Liver (tissue), 9 donors: ENCODE measurements around the gene MRPL54. TPM values are rescaled to one million over a fixed set of nuclear protein-coding genes. Genes with fewer than 3 reads are reported as not detected.

Experiments
- DNase-seq: peaks from one replicate; pipeline ENCODE4 v3.0.0-alpha.2; 2017; ENCODE audit warnings: low spot score
- H3K27ac ChIP-seq, 2 donors: one replicate each; pipeline ENCODE4 v1.7.0; 2013; ENCODE audit warnings: inconsistent platforms in 2 of 2, low read length in 2 of 2, control low read depth in 1 of 2, low read depth in 1 of 2, mild to moderate bottlenecking in 1 of 2
- H3K27me3 ChIP-seq, 4 donors: one replicate each; pipeline versions ENCODE4 v1.6.1 to v1.7.0; 2013; ENCODE audit warnings: low read length in 3 of 4, inconsistent platforms in 1 of 4, mild to moderate bottlenecking in 1 of 4, moderate library complexity in 1 of 4; ENCODE audit not compliant: control insufficient read depth in 4 of 4, insufficient read depth in 4 of 4
- H3K36me3 ChIP-seq, 4 donors: one replicate each; pipeline versions ENCODE4 v1.6.1 to v1.7.0; 2013; ENCODE audit warnings: low read length in 3 of 4, mild to moderate bottlenecking in 3 of 4, low read depth in 1 of 4, moderate library complexity in 1 of 4; ENCODE audit not compliant: control insufficient read depth in 4 of 4, insufficient read depth in 3 of 4
- H3K4me1 ChIP-seq, 4 donors: one replicate each; pipeline versions ENCODE4 v1.6.1 to v1.7.0; 2013; ENCODE audit warnings: low read length in 3 of 4, mild to moderate bottlenecking in 3 of 4, moderate library complexity in 1 of 4; ENCODE audit not compliant: control insufficient read depth in 4 of 4, insufficient read depth in 4 of 4
- H3K4me3 ChIP-seq, 3 donors: one replicate each; pipeline versions ENCODE4 v1.6.1 to v1.7.0; 2013; ENCODE audit warnings: low read length in 3 of 3, control low read depth in 1 of 3, low read depth in 1 of 3, mild to moderate bottlenecking in 1 of 3
- H3K9ac ChIP-seq, 2 donors: one replicate each; pipeline ENCODE4 v1.7.0; 2013; ENCODE audit warnings: low read length in 2 of 2, mild to moderate bottlenecking in 2 of 2, moderate library complexity in 2 of 2, control low read depth in 1 of 2, low read depth in 1 of 2
- H3K9me3 ChIP-seq, 4 donors: one replicate each; pipeline versions ENCODE4 v1.6.1 to v1.7.0; 2013; ENCODE audit warnings: low read length in 3 of 4; ENCODE audit not compliant: control insufficient read depth in 4 of 4
- ATF3 ChIP-seq: IDR thresholded peaks from 2 replicates; pipeline ENCODE4 v1.6.1; 2016; ENCODE audit warnings: antibody characterized with exemption
- EGR1 ChIP-seq, 2 donors: IDR thresholded peaks; 2 replicates each; pipeline ENCODE4 v1.6.1; 2016 to 2018; ENCODE audit warnings: antibody characterized with exemption in 2 of 2, low read depth in 2 of 2
- FOXA1 ChIP-seq: IDR thresholded peaks from 2 replicates; pipeline ENCODE4 v1.6.1; 2016; ENCODE audit warnings: antibody characterized with exemption
- FOXA2 ChIP-seq: IDR thresholded peaks from 2 replicates; pipeline ENCODE4 v1.6.1; 2016; ENCODE audit warnings: antibody characterized with exemption
- HNF4A ChIP-seq, 2 donors: conservative IDR thresholded peaks; 2 replicates each; pipeline ENCODE4 v1.6.1; 2016; ENCODE audit warnings: antibody characterized with exemption in 2 of 2, mild to moderate bottlenecking in 2 of 2
- HNF4G ChIP-seq: IDR thresholded peaks from 2 replicates; pipeline ENCODE4 v1.6.1; 2016; ENCODE audit warnings: antibody characterized with exemption
- JUND ChIP-seq, 2 donors: IDR thresholded peaks; 2 replicates each; pipeline ENCODE4 v1.6.1; 2016; ENCODE audit warnings: antibody characterized with exemption in 2 of 2
- NR2F2 ChIP-seq: IDR thresholded peaks from 2 replicates; pipeline ENCODE4 v1.6.1; 2016; ENCODE audit warnings: antibody characterized with exemption
- RAD21 ChIP-seq, 2 donors: IDR thresholded peaks; 2 replicates each; pipeline ENCODE4 v1.6.1; 2016; ENCODE audit warnings: antibody characterized with exemption in 2 of 2, mild to moderate bottlenecking in 2 of 2
- REST ChIP-seq: IDR thresholded peaks from 2 replicates; pipeline ENCODE4 v1.6.1; 2016; ENCODE audit warnings: antibody characterized with exemption, mild to moderate bottlenecking
- SP1 ChIP-seq: IDR thresholded peaks from 2 replicates; pipeline ENCODE4 v1.6.1; 2018; ENCODE audit warnings: antibody characterized with exemption, mild to moderate bottlenecking
- TAF1 ChIP-seq: conservative IDR thresholded peaks from 2 replicates; pipeline ENCODE4 v1.6.1; 2016; ENCODE audit warnings: antibody characterized with exemption, mild to moderate bottlenecking
- YY1 ChIP-seq: IDR thresholded peaks from 2 replicates; pipeline ENCODE4 v1.6.1; 2016; ENCODE audit warnings: antibody characterized with exemption, mild to moderate bottlenecking
- WGBS: extraction: QIAGEN DNeasy Blood & Tissue Kit; methylation state at CpG from one replicate; pipeline ENCODE4 v1.1.7; 2013; 5-methylcytosine and 5-hydroxymethylcytosine counted together
- polyA plus RNA-seq, 2 donors: library from polyadenylated mRNA; stranded (reverse) in 1 of 2; unstranded in 1 of 2; fragments of 200-250 nt in 1 of 2; fragments of >200 nt in 1 of 2; fragmentation: Nextera tagmentation in 1 of 2; extraction: Ambion mirVana in 1 of 2; gene quantifications; one replicate each; pipeline versions ENCODE4 v1.2.1 to v1.2.3, GENCODE V29; 2013 to 2015
- total RNA-seq, 2 donors: library from RNA; depleted of rRNA; stranded (reverse); fragments of >200 nt; gene quantifications; one replicate each; pipeline ENCODE4 v1.2.3, GENCODE V29; 2014
- TF ChIP-seq, protein P1 (sequence below): fragments of 150-350 bp; IDR thresholded peaks from 2 replicates; pipeline ENCODE4 v1.5.1; 2017; ENCODE audit warnings: improper control_type of control experiment, low read depth, low read length; ENCODE audit not compliant: missing input control
- TF ChIP-seq, protein P2 (sequence below): IDR thresholded peaks from 2 replicates; pipeline ENCODE4 v1.6.1; 2016; ENCODE audit warnings: antibody characterized with exemption
- TF ChIP-seq, protein P3 (sequence below): IDR thresholded peaks from 2 replicates; pipeline ENCODE4 v1.6.1; 2016; ENCODE audit warnings: antibody characterized with exemption
- donor health status: healthy.
- donor health status: healthy.
- donor health status: healthy.
- donor health status: healthy.
- donor health status: healthy.

Gene MRPL54
- total and polyA plus RNA-seq, 4 donors: 25.1 to 109 (median 42.9) TPM

DNA sequence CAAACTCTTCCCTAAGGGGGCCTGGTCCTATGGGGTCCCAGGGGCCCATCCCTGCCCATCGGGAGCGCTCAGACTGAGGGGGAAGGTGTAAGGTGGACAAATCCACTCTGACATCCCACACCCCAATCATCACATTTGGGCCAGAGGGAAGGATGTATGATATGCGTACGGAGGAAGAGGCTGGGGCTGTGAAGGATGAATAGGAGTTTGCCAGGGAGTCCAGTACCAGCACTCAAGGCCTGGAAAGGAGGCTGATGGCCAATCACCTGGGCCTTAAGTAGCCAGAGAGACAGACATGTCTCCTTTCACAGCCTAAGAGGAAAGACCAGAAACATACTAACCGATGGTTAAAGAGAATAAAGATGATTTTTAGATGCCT, 39.4 kb upstream of the MRPL54 start (continued):
- TF ChIP-seq, protein P1, sequence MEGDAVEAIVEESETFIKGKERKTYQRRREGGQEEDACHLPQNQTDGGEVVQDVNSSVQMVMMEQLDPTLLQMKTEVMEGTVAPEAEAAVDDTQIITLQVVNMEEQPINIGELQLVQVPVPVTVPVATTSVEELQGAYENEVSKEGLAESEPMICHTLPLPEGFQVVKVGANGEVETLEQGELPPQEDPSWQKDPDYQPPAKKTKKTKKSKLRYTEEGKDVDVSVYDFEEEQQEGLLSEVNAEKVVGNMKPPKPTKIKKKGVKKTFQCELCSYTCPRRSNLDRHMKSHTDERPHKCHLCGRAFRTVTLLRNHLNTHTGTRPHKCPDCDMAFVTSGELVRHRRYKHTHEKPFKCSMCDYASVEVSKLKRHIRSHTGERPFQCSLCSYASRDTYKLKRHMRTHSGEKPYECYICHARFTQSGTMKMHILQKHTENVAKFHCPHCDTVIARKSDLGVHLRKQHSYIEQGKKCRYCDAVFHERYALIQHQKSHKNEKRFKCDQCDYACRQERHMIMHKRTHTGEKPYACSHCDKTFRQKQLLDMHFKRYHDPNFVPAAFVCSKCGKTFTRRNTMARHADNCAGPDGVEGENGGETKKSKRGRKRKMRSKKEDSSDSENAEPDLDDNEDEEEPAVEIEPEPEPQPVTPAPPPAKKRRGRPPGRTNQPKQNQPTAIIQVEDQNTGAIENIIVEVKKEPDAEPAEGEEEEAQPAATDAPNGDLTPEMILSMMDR: no peak
- TF ChIP-seq, protein P2, sequence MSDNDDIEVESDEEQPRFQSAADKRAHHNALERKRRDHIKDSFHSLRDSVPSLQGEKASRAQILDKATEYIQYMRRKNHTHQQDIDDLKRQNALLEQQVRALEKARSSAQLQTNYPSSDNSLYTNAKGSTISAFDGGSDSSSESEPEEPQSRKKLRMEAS: no peak
- TF ChIP-seq RAD21 (IDR thresholded peaks at IDR 0.05) (no peak), FOXA1 (no peak)

DNA sequence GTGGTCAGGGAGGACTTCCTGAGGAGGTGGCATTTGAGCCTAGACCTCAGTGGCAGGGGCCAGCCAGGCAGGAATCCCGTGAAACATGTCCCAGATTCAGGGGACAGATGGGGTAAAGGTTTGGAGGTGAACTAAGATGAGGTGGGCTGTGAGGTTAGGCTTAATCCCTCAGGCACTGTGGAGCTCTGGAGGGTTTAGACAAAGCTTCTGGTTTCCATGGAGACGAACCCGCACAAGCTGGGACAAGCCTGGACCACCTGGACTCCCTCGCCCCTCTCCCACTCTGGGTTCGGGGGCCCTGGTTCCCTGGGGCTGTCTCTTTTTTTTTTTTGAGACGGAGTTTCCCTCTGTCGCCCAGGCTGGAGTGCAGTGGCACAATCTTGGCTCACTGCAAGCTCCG, 38.6 kb upstream of the MRPL54 start:
- Histone ChIP-seq H3K9me3 (no peaks in the 10 kb centered on the region), H3K27ac (no peak overlapping the region), H3K9ac (no peak overlapping the region), H3K4me1 (peaks cover 3 to 15% (median 12%) of the 10 kb centered on the region in 4 donors), H3K27me3 (no peaks in the 10 kb centered on the region), H3K4me3 (no peak overlapping the region), H3K36me3 (no peaks in the 10 kb centered on the region)
- WGBS: 76% methylated on average over 8 of the region's 8 CpGs
- TF ChIP-seq ATF3 (no peak), FOXA1 (no peak), FOXA2 (no peak), RAD21 (IDR thresholded peaks at IDR 0.05) (no peak), TAF1 (no peak), HNF4G (no peak), EGR1 (IDR thresholded peaks at IDR 0.05; ENCODE audit: low read depth in 2 of 2) (no peak)
- TF ChIP-seq, protein P1: no peak
- no peak for DNase-seq

DNA sequence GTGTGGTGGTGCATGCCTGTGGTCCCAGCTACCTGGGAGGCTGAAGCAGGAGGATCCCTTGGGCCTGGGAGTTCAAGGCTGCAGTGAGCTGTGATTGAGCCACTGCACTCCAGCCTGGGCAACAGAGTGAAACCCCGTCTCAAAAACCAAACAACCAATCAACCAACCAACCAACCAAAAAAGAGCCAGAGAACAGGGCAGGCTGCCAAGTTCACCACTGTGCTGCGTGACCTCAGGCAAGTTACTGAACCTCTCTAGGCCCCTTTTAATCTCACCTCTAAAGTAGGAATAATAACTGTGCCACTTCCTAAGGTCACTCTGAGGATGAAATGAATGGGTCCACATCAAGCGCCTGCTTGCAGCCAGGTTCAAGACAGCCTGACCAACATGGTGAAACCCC, 37.4 kb upstream of the MRPL54 start:
- no peak overlapping the region for H3K4me3 ChIP-seq
- peaks cover 3 to 12% (median 11%) of the 10 kb centered on the region in 4 donors for H3K4me1 ChIP-seq
- H3K9ac ChIP-seq: no peak overlapping the region
- H3K36me3 ChIP-seq: no peaks in the 10 kb centered on the region
- WGBS: 79% methylated on average over 3 of the region's 3 CpGs
- H3K27me3 ChIP-seq: no peaks in the 10 kb centered on the region
- DNase-seq: no peak
- no peak overlapping the region for H3K27ac ChIP-seq
- H3K9me3 ChIP-seq: no peaks in the 10 kb centered on the region
- TF ChIP-seq, protein P1: no peak
- TF ChIP-seq REST (no peak), EGR1 (IDR thresholded peaks at IDR 0.05; ENCODE audit: low read depth in 2 of 2) (no peak), RAD21 (IDR thresholded peaks at IDR 0.05) (no peak), TAF1 (no peak), ATF3 (no peak), FOXA2 (no peak), NR2F2 (no peak), YY1 (no peak), SP1 (no peak), JUND (IDR thresholded peaks at IDR 0.05) (no peak), HNF4A (conservative IDR thresholded peaks at IDR 0.05) (no peak), HNF4G (no peak)
- TF ChIP-seq, protein P2: no peak
- TF ChIP-seq, protein P3, sequence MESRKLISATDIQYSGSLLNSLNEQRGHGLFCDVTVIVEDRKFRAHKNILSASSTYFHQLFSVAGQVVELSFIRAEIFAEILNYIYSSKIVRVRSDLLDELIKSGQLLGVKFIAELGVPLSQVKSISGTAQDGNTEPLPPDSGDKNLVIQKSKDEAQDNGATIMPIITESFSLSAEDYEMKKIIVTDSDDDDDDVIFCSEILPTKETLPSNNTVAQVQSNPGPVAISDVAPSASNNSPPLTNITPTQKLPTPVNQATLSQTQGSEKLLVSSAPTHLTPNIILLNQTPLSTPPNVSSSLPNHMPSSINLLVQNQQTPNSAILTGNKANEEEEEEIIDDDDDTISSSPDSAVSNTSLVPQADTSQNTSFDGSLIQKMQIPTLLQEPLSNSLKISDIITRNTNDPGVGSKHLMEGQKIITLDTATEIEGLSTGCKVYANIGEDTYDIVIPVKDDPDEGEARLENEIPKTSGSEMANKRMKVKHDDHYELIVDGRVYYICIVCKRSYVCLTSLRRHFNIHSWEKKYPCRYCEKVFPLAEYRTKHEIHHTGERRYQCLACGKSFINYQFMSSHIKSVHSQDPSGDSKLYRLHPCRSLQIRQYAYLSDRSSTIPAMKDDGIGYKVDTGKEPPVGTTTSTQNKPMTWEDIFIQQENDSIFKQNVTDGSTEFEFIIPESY: no peak
